Midbrain (tissue), 1 donor: ENCODE results near the gene SH3GL1.

Experiments used
- DNase-seq: peaks from one replicate; lab custom pipeline; 2025; lab: John Stamatoyannopoulos, UW

The SH3GL1 gene

DNA sequence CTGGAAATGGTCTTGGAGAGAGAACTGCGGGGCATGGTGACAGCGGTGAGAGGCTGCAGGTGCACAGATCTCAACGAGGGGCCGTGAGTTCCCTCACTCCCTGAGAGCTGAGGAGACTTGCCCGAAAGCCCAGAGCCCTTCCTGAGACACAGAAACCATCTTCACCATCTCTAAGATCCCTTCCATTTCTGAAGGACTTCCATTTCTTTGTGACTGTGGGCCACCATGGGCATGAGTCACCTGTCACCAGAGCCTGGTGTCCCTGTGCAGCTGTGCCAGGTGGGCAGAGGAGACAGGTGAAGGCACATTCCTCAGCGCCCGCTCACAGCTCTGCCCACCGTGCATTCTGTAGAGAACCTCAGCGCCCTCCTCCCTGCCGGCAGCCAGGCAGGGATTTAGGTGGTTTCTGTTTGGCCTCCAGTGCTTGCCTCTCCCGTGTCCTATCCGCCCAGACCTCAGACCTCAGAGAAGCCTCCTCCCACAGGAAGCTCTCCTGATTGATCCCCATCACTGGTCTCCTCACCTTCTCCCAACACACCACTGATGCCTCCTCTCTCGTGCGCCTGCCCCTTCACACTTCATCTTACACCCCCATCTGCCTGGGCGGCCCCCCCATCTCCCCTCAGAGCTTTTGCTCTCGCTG lies 24.2 kb downstream of the SH3GL1 start:
- DNase-seq = no peak

DNA sequence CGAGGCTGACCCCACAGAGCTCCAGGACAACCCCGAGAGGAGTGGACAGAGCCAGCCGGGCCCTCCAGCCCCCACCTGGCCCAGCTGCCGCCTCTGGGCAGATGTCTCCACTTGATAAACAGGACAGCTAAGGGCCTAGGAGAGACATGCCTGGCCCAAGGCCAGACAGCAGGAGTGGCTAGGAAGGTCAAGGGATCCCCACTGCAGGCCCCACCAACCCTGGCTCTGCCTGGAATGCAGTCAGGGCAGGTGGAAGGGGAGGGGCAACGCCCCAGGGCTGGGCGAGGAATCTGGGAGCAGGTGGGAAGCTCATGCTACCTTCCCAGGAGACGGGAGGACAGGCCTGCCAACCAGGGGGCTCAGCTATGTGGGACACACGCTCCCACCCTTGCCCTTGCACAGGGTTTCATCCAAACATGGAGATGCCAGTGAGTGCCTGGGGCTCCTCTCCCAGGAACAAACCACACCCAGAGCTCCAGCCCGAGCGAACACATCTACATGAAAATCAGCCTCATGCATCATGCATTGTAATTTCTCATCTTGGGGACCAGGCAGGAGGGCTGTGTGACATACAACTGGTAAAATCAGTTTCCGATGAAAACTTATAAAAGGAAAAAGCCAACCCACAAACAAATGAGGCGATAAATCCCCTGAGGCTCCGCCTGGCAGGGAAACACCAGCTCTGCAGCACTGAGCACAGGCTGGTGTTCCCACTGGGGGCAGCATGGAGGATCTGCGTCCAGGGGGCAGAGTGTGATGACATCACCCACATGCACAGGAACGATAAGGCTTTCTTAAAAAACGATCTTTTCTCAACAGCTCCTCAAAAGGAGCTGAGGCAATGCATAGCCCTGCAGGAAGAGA lies 25.0 kb downstream of the SH3GL1 start:
- DNase-seq = peak; percentile 52

DNA sequence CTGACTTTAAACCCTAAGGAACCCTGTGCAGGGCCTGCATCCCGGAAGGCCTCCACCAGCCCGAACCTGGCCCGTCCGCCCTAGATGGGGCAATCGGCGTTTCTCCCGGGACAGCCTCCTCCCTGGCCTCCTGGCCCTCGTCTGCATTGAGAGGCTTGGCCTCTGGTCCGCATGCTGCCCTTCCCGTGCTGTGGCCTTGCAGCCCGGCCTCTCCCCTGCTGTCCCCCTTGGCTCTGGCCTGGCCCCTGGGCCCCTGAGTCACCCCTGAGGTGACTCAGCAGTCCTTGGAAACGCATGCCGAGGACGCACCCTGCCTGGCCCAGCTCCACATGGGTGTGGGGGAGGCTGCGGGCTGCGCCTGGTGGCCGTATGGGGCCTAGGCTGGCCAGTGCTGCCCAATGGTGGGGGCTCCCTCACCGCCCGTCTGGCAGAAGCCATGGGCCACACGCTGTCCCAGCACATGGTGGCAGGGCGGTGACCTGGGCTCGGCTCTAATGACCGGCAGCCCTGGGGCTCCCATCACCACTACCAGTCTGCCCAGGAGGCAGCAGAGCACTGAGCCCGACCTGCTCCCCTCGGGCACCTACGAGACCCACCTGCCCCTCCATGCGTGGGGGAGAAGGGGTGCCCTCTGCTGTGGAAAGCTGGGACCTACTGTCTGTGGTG lies 25.7 kb downstream of the SH3GL1 start:
- DNase-seq = no peak

DNA sequence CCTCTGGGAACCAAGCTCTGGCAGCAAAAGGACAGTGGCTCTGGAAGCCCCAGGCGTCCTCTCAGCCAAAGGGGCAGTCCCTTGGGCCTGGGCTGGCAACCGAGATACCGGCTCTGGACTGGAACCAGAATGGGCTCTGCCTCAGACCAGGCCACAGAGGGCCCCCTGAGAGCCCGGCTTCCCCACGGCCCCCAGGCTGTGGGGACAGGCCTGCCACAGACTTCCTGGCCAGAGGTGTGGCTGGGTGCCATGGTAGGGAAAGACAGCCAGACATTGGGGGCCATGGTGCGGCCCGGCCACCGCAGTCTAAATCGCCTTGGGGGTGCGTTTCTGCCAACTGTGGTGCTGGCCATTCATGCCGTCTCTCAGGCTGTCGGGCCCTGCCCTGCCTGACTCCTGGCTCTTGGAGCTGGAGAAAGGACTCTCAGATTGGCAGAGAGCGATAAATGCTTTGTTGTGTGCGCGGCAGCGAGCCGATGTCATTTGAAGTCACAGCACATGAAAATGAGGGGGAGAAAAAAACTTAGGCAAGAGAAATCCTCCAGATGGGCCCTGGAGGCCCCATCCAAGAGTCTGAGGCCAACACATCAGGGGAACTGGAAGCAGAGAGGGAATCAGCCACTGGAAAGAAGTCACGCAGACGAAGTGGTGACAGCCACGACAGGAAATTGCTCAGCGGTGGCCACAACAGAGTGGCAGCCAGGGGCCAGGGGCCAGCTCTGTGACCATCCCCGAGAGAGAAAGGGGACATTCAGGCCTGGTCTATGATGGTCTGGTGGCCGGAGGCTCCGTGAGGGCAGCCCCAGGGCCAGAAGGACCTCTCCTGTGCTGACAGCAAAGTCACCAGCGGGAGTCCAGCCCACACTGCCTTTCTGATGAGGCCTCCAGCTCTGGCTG lies 26.5 kb downstream of the SH3GL1 start:
- DNase-seq = peak; percentile 65

DNA sequence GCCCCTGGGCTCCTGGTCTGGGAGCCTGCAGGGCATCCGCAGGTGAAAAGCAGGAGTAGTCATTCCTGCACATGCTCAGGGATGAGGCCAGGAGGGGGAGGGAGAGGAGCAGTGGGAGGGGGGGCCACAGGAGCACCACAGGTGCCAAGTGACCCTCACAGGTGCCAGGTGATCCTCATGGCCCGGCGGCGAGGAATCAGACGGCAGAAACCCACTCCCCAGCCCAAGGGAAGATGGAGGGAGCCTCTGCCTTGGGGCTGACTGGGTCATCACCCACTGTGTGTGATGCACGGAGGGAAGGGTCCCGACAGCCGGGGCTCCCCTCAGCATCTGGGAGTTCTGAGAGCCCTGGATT lies 27.4 kb downstream of the SH3GL1 start:
- DNase-seq = no peak

DNA sequence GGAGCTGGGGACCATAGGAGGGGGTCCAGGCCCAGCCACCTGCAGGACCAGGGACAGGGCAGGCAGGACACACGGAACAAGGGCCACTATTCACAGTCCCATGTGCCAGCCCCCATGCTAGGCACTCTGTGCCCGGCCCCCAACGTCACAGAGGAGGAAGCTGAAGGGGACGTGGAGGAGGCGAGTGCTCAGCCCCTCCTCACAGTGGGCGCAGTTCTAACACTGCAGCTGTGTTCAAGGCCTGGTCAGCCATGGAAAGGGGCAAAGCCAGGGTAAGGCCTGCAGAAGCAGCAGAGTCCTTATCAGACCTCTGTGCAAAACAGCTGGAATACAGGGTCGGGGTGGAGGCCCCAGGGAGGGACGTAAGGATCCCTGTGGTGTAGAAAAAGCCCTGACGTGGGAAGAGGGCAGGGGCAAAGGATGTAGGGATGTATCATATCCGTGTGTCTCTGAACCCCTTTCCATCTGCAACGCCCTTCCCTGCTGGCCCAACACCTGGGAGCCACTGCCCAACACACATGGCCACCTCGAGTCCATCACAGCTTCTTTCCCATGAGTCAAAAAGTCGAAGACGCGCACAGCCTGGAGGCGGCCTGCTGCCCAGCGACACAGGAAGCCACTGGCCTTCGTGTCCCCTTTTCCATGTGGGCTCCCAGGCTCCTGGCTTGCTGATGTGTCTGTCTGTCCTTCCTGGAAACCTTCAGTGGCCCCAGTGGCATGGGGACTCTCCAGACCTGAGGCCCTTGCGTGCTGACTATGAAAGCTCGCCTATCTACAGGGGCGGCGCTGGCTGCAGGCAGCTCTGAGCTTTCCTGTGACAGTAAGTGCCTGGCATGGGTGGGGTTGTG lies 28.0 kb downstream of the SH3GL1 start:
- no peak for DNase-seq

DNA sequence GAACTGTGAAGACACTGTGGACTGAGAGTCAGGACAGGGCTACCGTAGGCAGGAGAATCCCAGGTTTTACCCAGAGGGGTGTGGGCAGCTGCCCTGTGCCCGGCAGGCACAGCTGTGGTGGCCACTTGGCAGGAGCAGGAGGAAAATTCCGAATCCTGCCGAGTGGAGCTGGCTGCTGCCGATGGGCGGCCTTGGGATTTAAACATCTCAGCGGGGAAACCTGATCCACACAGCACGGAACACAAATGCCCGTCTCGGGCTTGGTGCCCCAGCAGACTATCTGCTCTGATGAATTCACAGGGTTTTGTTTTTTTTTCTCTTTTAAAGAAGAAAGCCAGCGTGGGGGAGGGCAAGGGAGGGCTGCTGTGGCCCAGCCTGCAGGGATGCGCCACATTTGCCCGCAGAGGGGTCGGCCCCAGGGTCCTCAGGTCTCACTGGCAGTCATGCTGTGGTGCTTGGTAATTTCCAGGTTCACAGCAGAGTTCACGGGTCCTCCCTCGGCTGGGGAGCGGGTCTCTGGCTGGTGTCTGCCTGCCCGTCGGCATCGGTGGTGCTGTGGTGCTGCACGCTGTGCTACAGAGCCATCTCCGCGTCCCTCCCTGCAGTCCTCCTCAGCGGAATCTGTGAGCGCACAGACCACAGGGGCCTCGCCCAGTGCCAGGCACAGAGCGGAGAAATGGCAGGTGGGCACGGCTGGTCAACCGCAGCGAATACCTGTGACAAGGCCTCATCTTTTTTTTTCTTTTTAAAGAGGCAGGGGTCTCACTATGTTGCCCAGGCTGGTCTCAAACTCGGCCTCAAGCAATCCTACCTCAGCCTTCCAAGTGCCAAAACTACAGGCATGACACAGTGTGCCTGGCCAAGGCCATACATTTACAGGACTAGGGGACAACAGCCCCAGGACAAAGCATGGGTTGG lies 28.8 kb downstream of the SH3GL1 start:
- peak; percentile 21 for DNase-seq

DNA sequence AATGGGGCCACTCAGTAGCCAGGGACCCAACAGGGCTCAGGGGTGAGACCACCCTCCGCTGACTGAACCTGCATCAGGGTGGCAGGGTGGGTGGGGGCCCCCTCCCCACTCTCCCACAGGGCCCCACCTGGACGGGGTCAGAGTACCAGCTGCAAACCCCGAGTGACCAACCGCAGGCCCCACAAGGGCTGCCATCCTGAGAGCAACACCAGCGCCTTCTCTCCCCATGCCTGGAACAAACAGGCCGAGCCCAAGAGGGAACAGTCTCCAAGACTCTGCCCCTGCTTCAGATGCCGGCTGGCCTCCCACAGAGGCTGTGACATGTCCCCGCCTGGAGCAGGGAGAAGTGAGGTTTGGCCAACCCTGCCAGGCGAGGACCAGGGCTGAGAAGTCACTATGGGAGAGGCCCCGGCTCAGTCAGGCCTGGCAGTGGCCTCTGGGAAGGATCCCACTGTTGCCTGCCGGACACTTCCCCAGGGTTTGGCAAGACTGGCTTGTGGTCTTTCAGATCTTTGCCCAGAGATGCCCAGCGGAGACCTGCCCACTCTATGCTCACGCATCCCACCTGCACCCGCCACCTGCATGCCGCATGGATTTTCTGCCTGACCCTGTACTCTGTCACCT lies 29.8 kb downstream of the SH3GL1 start:
- no peak for DNase-seq

DNA sequence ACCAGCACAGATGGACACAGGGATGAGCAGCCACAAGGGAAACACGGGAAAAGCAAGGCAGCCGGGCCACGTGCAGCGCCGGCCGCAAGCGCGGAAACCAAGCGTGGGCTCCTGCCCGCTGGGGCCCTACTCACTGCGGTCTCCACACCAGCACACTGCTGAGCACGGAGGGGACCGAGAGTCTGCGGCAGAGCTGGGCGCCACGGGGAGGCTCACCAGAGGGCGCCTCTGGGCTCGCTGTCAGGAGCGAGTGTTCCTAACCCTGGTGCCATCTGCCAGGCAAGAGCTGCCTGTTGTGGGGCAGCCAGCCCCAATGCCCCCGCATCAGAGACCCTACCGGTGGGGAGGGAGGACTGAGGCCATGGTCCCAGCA lies 30.5 kb downstream of the SH3GL1 start:
- DNase-seq = peak; percentile 68

DNA sequence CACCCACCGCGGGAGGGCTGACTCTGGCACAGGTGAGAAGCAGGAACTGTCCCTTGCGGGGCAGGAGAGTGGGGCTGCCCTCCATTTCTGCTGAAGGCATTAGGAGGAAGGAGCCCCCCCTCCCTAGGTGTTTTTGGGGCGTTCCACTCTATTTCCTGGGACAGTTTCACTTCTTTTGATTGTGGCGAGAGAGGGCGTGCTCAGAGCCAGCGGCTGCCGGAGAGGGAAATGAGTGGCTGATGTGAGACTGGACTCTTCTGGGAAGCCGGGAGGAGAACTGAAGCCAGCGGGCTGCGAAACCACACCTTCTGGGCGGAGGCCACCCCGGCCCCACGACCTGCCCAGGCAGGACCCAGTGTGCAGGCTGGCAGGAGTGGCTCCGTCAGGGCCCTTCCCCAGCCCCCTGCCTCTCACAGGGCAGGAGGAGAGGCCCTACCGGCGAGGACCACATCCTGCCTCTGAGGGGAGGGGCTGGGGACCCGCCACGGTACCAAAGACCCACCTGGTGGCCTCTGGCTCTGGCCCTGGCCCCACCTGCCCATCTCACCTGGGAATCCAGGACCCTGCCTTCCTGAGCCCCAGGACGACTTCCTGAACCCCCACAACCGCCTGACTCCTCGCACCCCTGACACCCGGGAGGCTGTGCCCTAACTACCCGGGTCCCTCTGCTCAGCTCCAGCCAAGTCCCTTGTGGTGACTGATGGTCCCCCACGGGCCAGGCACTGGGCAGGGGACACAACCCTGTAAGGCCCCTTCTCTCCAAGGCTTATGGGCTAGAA lies 31.0 kb downstream of the SH3GL1 start:
- DNase-seq = no peak

DNA sequence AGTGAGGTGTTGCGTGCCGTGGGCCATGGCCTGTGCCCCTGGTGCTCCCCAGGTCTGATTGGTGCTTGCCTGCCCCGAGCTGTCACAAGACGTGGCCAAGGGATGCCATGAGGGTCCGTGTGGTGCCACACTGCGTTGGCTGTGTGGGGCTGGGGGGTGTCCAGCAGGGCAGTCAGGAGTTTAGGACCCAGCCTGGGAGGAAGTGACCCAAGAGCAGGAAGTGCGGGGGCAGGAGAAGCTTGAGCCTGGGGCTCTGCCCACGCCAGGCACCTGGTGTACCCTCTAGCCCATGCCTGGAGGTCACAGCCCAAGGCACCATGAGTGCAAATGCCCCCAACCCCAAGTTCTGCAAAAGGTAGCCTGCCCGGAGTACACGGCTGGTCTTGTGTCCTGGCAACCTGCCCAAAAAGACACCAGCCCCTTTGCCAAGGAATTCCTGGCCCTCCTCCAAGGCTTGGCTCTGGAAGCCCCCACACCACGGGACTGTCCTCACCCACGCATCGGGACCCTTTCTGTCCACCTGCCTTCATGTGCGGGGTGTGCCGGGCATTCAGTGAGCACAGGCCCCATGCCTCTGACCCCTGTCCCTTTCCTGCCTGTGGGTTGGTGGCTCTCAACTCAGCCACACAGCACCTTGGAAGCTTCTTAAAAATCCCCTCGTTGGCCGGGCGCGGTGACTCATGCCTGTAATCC lies 32.1 kb downstream of the SH3GL1 start:
- DNase-seq = no peak

DNA sequence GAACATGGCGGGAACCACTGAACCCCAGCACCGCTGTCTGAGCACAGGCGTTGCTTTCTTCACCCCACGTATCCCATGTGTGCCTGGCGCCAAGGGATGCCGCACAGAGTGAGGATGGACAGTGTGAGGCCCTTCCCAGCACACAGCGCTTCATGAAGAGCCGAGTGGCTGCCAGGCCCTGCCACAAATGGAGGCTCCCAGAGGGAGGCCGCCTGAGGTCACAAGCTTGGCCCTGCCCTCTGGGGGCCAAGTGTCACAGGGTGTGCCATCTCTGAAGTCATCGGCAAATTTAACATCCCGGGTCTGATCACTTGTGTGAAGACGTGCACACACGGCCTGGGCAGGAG lies 32.6 kb downstream of the SH3GL1 start:
- no peak for DNase-seq

DNA sequence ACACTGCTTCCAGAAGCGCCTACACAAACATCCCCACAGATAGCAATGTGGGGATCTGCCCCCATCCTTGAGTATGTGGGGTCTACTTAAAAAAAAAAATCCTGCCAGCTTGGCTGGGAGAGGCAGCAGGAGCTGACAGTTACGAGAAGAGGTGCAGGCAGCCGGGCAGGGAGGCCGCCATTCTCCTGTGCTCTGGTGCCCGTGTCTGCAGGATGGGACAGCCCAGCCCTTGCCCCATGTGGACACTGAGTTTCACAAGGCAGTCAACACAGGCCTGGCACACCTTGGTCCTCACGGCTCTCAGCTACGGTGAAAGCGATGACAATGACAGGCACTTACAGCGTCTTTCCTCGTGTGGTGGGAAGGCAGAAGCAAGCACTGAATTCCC lies 33.0 kb downstream of the SH3GL1 start:
- no peak for DNase-seq

DNA sequence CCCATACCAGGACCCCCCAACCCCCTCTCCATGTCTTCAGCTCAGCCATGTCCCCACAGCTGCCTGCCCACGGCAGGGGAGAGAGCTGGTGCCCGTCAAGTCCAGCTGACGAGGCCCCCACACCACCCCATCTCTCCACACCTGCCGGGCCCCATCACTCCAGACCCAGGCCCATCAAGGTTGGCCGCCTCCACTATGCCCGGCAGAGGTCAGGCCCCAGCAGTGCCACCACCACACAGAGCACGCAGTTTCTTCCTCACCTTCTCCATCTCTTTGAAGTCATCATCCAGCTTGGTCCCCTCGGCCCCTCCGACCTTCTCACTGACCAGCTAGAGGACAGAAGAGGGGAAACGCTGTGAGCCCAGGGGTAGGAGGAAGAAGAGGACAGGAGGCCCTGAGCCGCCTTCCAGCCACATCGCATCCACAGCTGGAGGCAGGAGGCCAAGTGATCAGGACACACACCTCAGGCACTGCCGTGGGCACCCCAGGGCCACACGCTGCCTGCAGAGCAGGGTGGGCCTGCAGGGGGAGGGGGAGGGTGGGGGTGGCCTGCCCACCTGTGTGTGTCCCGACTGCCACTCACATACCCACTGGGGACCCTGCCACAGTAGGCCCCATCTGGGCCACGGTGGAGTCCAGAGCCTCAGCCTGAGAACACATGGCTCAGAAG lies 33.5 kb downstream of the SH3GL1 start:
- DNase-seq = no peak

DNA sequence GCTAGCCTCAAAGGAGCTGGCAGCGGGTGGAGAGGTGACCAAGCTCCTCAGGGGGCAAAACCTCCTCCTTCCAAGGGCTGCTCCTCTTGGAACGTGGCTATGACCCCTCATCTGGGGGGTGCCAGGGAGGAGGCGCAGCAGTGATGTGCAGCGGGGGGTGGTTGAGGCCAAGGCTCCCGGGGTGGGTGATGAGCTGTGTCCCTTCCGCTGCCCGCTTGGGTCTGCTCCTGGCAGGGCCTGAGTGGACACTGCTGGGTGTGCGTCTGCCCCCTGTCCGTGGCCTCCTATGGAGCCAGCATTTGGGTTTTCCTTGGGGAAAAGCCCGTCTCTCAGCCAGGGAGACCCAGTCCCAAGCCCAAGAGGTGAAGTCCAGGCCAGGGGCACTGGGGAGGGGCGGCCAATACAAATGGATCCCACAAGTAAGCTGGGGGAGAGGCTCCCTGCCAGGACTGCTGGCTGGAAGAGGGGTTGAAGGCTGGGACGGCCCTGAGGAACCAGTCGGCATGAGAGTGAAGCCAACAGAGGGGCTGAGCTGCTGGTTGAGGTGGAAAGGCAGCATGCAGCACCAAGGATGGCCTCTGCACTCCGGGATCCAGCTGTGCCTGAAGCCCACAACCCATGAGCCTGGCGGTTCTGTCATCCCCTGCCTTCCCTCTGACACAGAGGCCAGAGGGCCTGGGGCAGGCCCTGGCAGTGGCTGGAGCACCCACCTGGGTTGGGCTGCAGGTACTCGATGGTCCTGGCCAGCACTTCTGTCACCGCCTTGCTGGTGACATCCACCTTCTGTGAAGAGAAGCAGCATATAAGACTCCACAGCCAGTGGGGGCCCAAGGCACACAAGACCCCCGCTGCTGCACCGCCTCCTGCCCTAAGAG lies 34.3 kb downstream of the SH3GL1 start:
- DNase-seq = no peak

DNA sequence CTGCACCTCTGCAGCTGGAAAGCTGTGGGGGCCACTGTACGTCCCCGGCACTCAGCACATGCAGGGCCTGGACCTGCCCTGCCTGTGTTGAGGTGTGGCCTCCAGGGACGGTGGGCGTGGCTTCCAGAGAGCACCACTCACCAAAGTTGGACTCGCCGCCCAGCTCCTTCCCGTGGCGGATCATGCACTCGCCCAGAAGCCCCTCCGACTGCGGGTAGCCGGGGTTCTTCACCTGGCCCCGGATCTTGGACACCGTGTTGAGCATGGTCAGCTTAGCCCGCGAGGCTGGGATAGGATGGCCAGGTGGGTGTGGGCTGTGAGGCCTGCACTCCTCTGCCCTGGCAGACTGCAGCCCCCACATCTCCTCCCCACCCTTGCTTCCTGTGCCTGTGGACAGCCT lies 35.0 kb downstream of the SH3GL1 start:
- no peak for DNase-seq
